Keratinocyte (primary cell): ENCODE results near the gene STIM1.

Experiments
- EZH2 ChIP-seq: IDR thresholded peaks from one replicate; pipeline ENCODE4 v1.6.1; 2012; ENCODE audit warnings: inconsistent platforms, mild to moderate bottlenecking, low read length, moderate library complexity
- TF ChIP-seq, protein P1 (sequence below), 3 experiments: IDR thresholded peaks in 1 of 3; conservative IDR thresholded peaks in 1 of 3; optimal IDR thresholded peaks in 1 of 3; 2 replicates in 2 of 3; 3 replicates in 1 of 3; pipeline versions ENCODE3 to v1.5.1; 2011; ENCODE audit warnings: low read length in 3 of 3, mild to moderate bottlenecking in 3 of 3, moderate library complexity in 2 of 3, control low read depth in 1 of 3, inconsistent platforms in 1 of 3; ENCODE audit not compliant: insufficient read depth in 2 of 3; ENCODE audit errors: extremely low read depth in 1 of 3

DNA sequence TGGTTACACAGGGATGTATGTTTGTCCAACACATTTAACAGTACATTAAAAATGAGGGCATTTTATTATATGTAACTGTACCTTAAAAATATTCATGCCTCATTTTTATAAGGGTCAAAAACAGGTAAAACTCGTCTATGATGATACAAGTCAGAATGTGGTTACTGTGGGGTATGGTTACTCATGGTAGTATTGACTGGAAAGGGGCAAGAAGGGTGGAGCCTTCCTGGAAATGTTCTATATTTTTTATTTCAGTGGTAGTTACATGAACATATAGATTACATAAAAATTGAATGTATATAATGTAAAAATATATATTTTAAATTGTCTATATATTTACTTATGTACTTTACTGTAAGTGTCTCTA lies 99.8 kb downstream of the STIM1 start:
- no peak for TF ChIP-seq EZH2
- TF ChIP-seq, protein P1, sequence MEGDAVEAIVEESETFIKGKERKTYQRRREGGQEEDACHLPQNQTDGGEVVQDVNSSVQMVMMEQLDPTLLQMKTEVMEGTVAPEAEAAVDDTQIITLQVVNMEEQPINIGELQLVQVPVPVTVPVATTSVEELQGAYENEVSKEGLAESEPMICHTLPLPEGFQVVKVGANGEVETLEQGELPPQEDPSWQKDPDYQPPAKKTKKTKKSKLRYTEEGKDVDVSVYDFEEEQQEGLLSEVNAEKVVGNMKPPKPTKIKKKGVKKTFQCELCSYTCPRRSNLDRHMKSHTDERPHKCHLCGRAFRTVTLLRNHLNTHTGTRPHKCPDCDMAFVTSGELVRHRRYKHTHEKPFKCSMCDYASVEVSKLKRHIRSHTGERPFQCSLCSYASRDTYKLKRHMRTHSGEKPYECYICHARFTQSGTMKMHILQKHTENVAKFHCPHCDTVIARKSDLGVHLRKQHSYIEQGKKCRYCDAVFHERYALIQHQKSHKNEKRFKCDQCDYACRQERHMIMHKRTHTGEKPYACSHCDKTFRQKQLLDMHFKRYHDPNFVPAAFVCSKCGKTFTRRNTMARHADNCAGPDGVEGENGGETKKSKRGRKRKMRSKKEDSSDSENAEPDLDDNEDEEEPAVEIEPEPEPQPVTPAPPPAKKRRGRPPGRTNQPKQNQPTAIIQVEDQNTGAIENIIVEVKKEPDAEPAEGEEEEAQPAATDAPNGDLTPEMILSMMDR (optimal IDR thresholded peaks at IDR 0.05 in 1 of 3, IDR thresholded peaks at IDR 0.05 in 1 of 3, conservative IDR thresholded peaks at IDR 0.05 in 1 of 3; ENCODE audit: extremely low read depth in 1 of 3, insufficient read depth in 2 of 3, low read length in 3 of 3): no peak
